GM12873 (cell line): ENCODE results near the gene LIFR.

ENCODE experiments used
- TF ChIP-seq, protein P1 (sequence below): IDR thresholded peaks from 2 replicates; pipeline ENCODE4 v1.5.1; 2012; ENCODE audit warnings: low read depth, mild to moderate bottlenecking, moderate library complexity, low read length, control low read depth; ENCODE audit not compliant: insufficient read depth; ENCODE audit errors: missing control alignments

LIFR gene

DNA sequence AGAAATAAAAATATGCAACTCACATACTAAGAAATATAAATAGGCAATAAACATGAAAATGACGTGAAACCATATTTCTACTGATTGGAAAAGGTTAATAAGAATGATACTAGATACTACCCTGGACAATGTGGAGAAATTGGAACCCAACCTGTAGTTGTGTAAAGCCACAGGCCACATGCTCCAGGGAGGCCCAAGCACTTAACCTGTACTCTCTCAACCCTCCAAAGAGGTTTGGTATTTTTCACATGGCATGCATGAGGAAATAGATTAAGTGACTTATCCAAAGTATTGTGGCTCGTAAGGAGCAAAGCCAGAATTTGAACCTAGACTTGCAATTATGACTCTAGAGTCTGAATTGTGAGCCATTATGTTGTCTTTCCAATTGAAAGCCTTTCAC lies 13.4 kb downstream of the LIFR start:
- TF ChIP-seq, protein P1, sequence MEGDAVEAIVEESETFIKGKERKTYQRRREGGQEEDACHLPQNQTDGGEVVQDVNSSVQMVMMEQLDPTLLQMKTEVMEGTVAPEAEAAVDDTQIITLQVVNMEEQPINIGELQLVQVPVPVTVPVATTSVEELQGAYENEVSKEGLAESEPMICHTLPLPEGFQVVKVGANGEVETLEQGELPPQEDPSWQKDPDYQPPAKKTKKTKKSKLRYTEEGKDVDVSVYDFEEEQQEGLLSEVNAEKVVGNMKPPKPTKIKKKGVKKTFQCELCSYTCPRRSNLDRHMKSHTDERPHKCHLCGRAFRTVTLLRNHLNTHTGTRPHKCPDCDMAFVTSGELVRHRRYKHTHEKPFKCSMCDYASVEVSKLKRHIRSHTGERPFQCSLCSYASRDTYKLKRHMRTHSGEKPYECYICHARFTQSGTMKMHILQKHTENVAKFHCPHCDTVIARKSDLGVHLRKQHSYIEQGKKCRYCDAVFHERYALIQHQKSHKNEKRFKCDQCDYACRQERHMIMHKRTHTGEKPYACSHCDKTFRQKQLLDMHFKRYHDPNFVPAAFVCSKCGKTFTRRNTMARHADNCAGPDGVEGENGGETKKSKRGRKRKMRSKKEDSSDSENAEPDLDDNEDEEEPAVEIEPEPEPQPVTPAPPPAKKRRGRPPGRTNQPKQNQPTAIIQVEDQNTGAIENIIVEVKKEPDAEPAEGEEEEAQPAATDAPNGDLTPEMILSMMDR = no peak

DNA sequence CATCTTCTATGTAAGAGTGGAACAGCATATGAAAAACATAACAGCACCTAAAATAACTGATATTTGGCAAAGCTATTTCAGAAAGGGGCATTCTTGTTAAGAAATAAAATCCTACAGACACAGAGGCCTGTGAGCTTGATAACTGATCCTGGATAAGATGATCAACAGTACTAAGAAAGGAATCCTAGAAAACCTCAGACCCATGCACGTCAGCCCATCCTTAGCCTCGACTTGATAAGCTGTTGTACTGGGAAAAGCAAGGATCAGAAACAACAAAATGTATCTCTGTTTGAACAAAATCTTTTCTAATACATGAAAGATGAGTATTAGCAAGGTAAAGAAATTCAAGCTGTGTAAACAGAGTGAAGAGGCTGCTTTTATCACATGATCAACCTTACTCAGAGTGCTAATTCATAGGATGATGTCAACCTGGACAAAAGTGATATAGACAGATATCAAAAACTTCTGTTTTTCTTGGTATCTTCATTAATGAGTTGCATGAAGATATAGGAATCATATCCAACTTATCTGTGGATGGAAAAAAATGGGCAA lies 15.2 kb downstream of the LIFR start:
- TF ChIP-seq, protein P1 = no peak

DNA sequence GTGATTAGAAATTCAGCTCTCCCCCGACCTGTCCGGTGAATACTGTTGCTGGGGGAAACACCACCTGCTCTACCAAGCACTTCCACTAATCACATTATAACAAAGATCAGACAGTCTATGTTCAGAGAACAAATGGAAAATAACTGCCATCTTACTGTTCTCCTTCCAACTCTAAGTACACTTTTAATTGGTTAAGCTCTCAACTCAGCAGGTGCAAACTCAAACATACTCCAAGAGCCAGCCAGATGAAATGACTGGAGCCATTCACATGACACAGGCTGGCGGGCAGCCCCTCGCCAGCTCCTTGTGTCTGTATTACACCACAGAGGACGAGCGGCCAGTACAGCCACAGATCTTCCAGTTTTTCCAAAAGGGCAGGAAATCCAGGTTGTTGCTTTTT lies 16.1 kb downstream of the LIFR start:
- TF ChIP-seq, protein P1 = no peak

DNA sequence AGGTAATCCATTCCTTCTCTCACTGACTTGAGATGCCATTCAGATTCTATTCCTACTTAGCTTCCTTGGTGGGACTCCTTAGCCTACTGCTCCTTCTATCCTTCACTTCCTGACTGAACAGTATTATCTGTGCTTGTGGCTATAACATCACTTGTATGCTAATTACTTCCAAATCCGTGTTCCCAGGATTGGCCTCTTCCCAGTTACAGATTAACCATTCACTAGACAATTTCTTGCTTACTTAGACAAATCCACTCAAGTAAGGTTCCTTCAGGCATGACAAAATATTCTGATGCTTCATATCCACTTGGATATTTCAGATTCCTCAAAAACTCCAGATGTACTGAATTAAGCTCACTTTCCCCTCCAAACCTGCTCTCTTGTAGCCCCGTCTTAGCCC lies 18.3 kb downstream of the LIFR start:
- TF ChIP-seq, protein P1 = no peak

DNA sequence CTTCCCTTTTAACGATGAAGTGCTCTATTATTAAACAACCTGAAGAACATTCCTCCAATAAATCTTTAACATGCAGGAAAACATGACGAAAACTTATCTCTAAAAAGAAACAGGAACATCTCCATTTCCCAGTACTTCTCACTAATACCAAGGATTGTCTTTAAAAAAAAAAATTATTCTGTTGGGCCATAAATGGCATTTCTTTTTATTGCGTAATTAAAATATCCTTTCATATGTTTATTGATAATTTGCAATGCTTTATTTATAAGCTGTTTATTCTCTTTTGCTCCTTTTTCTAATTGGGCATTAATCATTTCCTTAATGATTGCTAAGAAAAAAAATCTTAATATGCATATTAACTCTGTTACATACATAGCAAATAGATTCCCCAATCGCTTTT lies 18.9 kb downstream of the LIFR start:
- TF ChIP-seq, protein P1 = no peak

DNA sequence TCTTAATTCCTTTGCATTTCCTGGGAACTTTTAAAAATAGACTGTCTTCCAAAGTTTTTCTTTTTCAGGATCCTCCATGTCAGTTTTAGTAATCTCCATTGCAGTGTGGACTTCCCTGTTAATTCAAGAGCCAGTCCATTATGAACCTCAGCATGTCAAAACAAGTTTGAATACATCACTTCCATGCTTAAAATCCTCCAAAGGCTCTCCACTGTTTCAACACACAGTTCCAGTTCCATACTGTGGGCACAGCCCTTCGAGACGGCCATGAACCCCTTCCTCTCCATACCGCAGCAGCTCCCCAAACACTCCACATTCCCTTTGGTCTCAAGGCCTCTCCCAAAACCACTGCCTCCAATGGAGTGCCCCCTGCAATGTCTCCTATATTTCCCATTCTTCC lies 19.5 kb downstream of the LIFR start:
- TF ChIP-seq, protein P1 = no peak

DNA sequence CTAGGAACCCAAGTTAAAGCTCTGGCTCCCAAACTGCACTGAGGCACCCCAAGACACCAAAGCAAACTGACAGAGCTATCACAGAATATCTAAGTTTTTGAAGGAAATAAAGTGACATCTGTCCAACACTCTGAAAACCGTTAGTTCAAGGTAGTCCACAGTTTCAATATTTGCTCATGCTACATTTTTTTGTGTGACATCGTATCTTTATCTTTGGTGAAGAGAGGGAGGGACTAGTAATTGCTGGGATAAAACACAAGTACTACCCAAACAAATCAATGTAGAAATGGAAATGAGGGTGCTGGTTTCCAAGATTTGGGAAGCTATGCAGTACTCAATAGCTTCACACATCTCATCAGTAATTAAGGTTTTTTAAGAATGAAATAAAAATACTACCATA lies 20.6 kb downstream of the LIFR start:
- TF ChIP-seq, protein P1 = no peak

DNA sequence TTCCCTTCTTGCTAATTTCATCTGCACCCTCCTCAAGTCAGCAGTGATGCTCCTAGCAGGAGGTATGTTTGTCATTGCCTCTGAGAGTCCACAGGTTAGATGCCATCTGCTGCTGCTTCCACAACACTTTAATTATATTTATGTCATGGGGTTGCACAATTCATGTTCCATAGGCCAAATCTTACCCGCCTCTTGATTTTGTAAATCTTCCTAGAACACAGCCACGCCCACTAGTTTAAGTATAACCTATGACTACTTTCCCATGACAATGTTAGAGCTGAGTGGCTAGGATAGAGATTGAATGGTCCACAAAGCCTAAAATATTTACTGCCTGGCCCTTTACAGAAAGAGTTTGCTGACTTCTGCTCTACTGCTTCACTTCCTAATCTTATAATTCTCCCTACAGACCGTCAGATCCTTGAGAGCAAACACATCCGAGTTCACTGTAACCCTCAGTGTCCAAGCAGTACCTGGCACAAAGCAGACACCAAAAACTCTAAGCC lies 21.1 kb downstream of the LIFR start:
- TF ChIP-seq, protein P1 = no peak
